Measurements from ENCODE around the gene PIK3CG.
"Not testable (repeated sequence)": the region's sequence is repeated elsewhere in the genome, so short reads cannot be mapped to it uniquely, and the experiment has no call there.

PIK3CG gene

DNA sequence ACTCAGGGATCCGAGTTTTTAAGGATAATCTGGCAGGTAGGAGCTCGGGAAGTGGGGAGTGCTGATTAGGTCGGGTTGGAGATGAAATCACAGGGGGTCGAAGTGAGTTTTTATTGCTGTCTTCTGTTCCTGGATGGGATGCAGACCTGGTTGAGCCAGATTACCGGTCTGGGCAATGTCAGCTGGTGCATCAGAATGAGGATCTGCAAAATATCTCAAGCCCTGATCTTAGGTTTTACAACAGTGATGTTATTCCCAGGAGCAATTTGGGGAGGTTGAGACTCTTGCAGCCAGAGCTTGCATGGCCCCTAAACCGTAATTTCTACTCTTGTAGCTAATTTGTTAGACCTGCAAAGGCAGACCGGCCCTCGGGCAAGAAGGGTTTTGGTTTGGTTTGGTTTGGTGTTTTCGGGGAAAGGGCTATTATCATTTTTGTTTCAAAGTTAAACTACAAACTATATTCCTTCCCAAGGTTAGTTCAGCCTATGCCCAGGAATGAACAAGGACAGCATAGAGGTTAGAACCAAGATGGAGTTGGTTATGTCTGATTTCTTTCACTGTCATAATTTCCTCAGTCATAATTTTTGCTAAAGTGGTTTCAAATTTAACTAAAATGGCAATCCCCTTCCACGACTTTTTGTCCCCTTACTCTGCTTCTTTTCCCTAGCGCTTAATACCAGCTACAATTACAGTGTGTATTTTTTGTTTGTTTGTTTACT is 20.6 kb upstream of the PIK3CG start:
- H3K4me3 ChIP-seq (ENCODE audit: low read depth, low read length), result no peak overlapping the region
- TF ChIP-seq, protein P1, sequence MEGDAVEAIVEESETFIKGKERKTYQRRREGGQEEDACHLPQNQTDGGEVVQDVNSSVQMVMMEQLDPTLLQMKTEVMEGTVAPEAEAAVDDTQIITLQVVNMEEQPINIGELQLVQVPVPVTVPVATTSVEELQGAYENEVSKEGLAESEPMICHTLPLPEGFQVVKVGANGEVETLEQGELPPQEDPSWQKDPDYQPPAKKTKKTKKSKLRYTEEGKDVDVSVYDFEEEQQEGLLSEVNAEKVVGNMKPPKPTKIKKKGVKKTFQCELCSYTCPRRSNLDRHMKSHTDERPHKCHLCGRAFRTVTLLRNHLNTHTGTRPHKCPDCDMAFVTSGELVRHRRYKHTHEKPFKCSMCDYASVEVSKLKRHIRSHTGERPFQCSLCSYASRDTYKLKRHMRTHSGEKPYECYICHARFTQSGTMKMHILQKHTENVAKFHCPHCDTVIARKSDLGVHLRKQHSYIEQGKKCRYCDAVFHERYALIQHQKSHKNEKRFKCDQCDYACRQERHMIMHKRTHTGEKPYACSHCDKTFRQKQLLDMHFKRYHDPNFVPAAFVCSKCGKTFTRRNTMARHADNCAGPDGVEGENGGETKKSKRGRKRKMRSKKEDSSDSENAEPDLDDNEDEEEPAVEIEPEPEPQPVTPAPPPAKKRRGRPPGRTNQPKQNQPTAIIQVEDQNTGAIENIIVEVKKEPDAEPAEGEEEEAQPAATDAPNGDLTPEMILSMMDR (IDR thresholded peaks at IDR 0.05; ENCODE audit: borderline replicate concordance, insufficient read depth, low read depth, low read length), result no peak

DNA sequence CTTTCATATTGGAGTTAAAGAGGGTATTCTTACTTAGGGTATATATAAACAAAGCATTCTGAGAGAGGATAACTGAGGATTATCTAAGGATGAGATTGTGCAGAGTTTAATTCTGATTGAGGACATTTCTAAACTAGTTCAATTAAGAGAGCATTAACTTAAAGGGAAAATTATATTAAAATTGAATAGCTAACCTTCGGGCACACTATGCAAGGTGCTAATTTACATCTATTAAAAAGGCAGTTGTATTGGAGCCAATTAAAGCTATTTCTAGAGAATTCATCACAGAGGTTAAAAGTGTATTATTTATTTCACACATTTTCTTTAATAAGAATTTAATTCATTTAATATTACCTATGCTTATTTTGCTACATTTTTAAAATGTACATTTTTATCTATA is 17.0 kb upstream of the PIK3CG start:
- TF ChIP-seq, protein P1 (IDR thresholded peaks at IDR 0.05; ENCODE audit: borderline replicate concordance, insufficient read depth, low read depth, low read length), result no peak
- no peak overlapping the region for H3K4me3 ChIP-seq (ENCODE audit: low read depth, low read length)

DNA sequence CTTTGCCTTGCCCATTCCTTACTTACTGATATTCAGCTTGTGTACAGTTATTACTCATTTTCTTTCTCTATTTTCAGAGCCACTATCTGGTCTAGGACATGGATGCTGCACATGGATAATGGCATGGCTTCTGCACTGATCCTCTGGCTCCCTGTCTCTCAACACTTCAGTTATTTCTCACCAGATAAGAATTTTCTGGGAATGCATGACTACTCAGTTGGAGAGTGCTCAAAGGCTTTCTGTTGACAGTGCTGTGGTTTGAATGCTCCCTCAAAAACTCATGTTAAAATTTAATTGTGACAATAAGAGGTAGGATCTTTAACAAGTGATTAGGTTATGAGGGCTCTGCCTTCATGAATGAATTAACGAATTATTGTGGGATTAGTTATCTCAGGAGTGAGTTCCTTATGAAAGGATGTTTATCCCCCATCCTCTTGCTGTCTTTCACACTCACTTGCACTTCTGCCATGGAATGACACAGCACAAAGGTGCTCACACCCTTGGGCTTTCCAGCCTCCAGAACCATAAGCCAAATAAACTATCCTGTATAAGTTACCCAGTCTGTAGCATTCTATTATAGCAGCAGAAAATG is 16.1 kb upstream of the PIK3CG start:
- H3K4me3 ChIP-seq (ENCODE audit: low read depth, low read length), result no peak overlapping the region
- TF ChIP-seq, protein P1 (IDR thresholded peaks at IDR 0.05; ENCODE audit: borderline replicate concordance, insufficient read depth, low read depth, low read length), result no peak

DNA sequence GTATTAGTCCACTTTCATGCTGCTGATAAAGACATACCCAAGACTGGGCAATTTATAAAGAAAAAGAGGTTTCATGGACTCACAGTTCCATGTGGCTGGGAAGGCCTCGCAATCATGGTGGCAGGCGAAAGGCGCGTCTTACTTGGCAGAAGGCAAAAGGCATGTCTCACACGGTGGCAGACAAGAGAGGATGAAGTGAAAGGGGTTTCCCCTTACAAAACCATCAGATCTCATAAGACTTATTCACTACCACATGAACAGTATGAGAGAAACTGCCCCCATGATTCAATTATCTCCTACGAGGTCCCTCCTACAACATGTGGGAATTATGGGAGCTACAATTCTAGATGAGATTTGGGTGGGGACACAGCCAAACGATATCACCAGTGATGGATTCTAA is 13.4 kb upstream of the PIK3CG start:
- not testable (repeated sequence) for H3K4me3 ChIP-seq (ENCODE audit: low read depth, low read length)

DNA sequence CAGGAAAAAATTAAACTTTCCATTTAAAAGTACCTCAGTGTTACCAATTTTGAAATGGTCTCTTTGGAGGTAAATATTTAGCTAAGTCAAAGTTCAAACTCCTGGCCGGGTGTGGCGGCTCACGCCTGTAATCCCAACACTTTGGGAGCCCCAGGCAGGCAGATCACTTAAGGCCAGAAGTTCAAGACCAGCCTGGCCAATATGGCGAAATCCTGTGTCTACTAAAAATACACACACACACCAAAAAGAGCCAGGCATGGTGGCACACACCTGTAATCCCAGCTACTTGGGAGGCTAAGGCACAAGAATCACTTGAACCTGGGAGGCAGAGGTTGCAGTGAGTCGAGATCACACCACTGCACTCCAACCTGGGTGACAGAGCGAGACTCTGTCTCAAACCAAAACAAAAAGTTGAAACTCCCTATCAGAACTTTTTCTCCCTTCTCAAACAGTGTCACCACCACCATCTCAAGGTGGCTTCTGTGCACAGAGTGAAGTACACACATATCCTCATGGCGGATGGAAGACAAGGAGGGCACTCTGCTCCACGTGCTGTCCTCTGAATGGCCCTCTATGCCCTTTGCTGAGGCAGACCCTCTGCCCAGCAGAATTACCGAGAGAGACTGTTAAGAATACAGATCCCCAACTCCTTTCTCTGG is 11.7 kb upstream of the PIK3CG start:
- TF ChIP-seq, protein P1 (IDR thresholded peaks at IDR 0.05; ENCODE audit: borderline replicate concordance, insufficient read depth, low read depth, low read length), result no peak
- H3K4me3 ChIP-seq (ENCODE audit: low read depth, low read length), result no peak overlapping the region

DNA sequence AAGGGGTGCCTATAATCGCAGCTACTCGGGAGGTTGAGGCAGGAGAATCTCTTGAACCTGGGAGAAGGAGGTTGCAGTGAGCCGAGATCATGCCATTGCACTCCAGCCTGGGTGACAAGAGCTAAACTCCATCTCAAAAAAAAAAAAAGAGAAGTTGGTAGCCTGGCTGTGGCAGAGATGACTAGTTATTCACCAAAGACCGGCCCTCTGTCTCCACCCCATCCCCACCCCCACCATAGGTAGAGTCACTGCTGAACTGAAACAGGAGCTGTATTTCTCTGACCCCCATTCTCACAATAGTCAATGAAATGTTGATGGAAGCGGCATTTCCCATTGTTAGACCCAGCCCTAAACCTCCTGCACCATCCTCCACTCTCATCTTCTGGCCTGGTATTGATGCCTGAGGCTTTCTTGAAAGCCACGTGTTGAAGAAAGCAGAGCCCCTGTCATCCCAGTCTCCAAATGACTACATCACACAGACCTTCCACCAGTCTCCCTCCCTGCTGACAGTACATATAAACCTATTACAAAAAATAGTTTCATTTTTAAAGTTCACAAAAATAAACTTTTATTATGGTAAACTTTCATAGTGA is 9.4 kb upstream of the PIK3CG start:
- TF ChIP-seq, protein P1 (IDR thresholded peaks at IDR 0.05; ENCODE audit: borderline replicate concordance, insufficient read depth, low read depth, low read length), result no peak
- H3K4me3 ChIP-seq (ENCODE audit: low read depth, low read length), result no peak overlapping the region

DNA sequence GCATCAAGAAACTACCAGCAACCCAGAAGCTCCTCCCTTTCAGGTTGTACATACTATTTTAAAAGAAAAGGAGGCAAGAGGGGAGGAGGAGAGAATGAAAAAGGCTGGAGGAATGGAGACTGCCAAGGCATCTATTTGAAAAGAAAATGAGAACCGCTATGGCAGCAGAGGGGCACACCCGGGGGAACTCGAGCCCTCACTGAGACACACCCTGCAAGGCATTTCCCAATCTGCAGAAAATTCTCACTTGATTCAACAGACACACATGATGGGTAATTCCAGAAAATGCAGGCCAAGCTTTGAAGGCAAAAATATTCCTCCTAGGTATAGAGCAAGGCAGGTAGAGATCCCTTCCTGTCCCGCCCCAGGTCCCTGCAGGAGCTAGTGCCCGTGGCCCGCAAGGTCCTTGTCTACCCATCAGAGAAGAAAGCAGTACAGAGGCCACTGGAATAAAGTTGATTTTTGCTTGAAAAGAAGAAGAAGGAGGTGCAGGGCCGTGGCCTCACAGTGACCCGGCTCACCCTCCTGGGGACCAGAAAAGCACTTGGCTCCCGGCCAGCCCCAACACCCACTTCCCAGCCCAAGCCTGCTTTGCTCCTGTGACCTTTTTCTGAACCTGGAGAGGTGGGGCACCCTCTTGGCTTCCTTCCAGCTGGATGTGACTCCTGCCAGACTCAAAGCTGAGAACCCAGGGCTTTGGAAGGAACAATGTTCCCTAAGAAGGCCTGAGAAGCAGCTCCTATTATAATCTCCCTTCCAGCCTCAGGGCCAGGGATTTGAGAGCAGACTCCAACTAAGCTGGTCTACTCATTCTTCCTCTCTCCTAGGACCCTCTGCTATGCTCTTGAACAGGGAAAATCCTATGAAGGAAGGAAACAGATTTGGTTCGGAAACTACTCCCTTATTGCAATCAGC is 6.2 kb upstream of the PIK3CG start:
- TF ChIP-seq, protein P1 (IDR thresholded peaks at IDR 0.05; ENCODE audit: borderline replicate concordance, insufficient read depth, low read depth, low read length), result no peak
- H3K4me3 ChIP-seq (ENCODE audit: low read depth, low read length), result no peak overlapping the region

Measured in GM12875 (cell line).